HL-60 (cell line): Measurements from ENCODE around the gene ACD.

Source experiments
- CTCF ChIP-seq: IDR thresholded peaks from one replicate; pipeline ENCODE4 v1.5.1; 2011; ENCODE audit warnings: low read length, control low read depth, inconsistent platforms; ENCODE audit not compliant: insufficient read depth
- POLR2AphosphoS5 ChIP-seq: IDR thresholded peaks from 2 replicates; pipeline ENCODE4 v1.6.1; 2012; ENCODE audit warnings: low read depth
- SPI1 ChIP-seq: IDR thresholded peaks from 2 replicates; pipeline ENCODE4 v1.6.1; 2012; ENCODE audit warnings: low read depth, mild to moderate bottlenecking, borderline replicate concordance
- TF ChIP-seq, protein P1 (sequence below): IDR thresholded peaks from 2 replicates; pipeline ENCODE4 v1.6.1; 2012; ENCODE audit warnings: low read depth; ENCODE audit not compliant: insufficient replicate concordance

DNA sequence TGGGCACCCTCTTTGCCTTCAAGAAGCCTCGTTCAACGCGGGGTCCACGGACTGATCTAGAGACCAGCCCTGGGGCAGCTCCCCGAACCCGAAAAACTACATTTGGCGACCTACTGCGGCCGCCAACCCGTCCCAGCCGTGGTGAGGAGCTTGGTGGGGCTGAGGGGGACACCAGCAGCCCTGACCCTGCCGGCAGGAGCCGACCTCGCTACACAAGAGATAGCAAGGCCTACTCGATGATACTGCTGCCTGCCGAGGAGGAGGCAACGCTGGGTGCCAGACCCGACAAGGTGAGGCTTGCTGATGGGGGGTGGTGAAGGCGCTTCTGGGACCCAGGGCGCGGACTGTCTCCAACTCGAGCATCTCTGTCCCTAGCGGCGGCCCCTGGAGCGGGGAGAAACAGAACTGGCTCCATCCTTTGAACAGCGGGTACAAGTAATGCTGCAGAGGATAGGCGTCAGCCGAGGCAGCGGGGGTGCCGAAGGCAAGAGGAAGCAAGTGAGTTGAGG lies 5.6 kb downstream of the ACD start:
- no peak for TF ChIP-seq CTCF
- no peak for TF ChIP-seq SPI1
- TF ChIP-seq, protein P1, sequence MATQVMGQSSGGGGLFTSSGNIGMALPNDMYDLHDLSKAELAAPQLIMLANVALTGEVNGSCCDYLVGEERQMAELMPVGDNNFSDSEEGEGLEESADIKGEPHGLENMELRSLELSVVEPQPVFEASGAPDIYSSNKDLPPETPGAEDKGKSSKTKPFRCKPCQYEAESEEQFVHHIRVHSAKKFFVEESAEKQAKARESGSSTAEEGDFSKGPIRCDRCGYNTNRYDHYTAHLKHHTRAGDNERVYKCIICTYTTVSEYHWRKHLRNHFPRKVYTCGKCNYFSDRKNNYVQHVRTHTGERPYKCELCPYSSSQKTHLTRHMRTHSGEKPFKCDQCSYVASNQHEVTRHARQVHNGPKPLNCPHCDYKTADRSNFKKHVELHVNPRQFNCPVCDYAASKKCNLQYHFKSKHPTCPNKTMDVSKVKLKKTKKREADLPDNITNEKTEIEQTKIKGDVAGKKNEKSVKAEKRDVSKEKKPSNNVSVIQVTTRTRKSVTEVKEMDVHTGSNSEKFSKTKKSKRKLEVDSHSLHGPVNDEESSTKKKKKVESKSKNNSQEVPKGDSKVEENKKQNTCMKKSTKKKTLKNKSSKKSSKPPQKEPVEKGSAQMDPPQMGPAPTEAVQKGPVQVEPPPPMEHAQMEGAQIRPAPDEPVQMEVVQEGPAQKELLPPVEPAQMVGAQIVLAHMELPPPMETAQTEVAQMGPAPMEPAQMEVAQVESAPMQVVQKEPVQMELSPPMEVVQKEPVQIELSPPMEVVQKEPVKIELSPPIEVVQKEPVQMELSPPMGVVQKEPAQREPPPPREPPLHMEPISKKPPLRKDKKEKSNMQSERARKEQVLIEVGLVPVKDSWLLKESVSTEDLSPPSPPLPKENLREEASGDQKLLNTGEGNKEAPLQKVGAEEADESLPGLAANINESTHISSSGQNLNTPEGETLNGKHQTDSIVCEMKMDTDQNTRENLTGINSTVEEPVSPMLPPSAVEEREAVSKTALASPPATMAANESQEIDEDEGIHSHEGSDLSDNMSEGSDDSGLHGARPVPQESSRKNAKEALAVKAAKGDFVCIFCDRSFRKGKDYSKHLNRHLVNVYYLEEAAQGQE = no peak
- TF ChIP-seq POLR2AphosphoS5 = no peak
